Calu3 (cell line): Measurements from ENCODE around the gene NHSL1. TPM values are rescaled to one million over a fixed set of nuclear protein-coding genes. Genes with fewer than 3 reads are reported as not detected.

Experiments used
- BruUV-seq: library from RNA; stranded (reverse); fragments of 400-500 nt; replicated peaks from 2 replicates; lab custom pipeline; 2021; lab: Mats Ljungman, UMichigan
- CTCF ChIA-PET: fragments of 300-600 bp; sonication (Branson Sonifier 250); formaldehyde crosslinking; loops from one replicate; lab custom pipeline; 2022; ENCODE audit warnings: antibody characterized with exemption; lab: Charles Lee
- DNase-seq: peaks from one replicate; pipeline ENCODE4 v3.0.0; 2022
- H3K27ac Mint-ChIP-seq: one replicate; pipeline ENCODE4 v1.8.0; 2022; ENCODE audit warnings: mixed read lengths; ENCODE audit not compliant: unreplicated experiment
- H3K27me3 Mint-ChIP-seq: one replicate; pipeline ENCODE4 v1.8.0; 2022; ENCODE audit warnings: mixed read lengths; ENCODE audit not compliant: unreplicated experiment
- H3K36me3 Mint-ChIP-seq: one replicate; pipeline ENCODE4 v1.8.0; 2022; ENCODE audit warnings: mild to moderate bottlenecking, moderate library complexity, mixed read lengths; ENCODE audit not compliant: insufficient read depth, unreplicated experiment
- H3K4me1 Mint-ChIP-seq: one replicate; pipeline ENCODE4 v1.8.0; 2022; ENCODE audit warnings: mild to moderate bottlenecking, low read depth, mixed read lengths; ENCODE audit not compliant: unreplicated experiment
- H3K4me3 Mint-ChIP-seq: one replicate; pipeline ENCODE4 v1.8.0; 2022; ENCODE audit warnings: mild to moderate bottlenecking, low read depth, moderate library complexity, mixed read lengths; ENCODE audit not compliant: unreplicated experiment
- H3K9me3 Mint-ChIP-seq: one replicate; pipeline ENCODE4 v1.8.0; 2022; ENCODE audit warnings: low read depth, mixed read lengths; ENCODE audit not compliant: unreplicated experiment
- intact Hi-C: fragments of 100-400 bp; cut with micrococcal nuclease; formaldehyde crosslinking; loops from one replicate; pipeline ENCODE4 v1.10.0; 2022; ENCODE audit not compliant: unreplicated experiment
- total RNA-seq: library from RNA; stranded (reverse); gene quantifications from 2 replicates; pipeline ENCODE4 v1.2.3, GENCODE V29; 2022
- TF ChIP-seq, protein P1 (sequence below): fragments of 200-600 bp; IDR thresholded peaks from one replicate; pipeline ENCODE4 v1.8.0; 2022; ENCODE audit warnings: antibody characterized with exemption; ENCODE audit not compliant: unreplicated experiment

NHSL1 gene
- total RNA-seq, 1 experiment from 2014 or later, result 26.6 TPM

- Mint-ChIP-seq H3K36me3 (peaks cover 32% of the 10 kb centered on the region), H3K27me3 (no peaks in the 10 kb centered on the region), H3K4me1 (peaks cover 49% of the 10 kb centered on the region), H3K4me3 (no peak overlapping the region), H3K9me3 (peaks cover 6% of the 10 kb centered on the region), H3K27ac (no peak overlapping the region)
- TF ChIP-seq, protein P1, sequence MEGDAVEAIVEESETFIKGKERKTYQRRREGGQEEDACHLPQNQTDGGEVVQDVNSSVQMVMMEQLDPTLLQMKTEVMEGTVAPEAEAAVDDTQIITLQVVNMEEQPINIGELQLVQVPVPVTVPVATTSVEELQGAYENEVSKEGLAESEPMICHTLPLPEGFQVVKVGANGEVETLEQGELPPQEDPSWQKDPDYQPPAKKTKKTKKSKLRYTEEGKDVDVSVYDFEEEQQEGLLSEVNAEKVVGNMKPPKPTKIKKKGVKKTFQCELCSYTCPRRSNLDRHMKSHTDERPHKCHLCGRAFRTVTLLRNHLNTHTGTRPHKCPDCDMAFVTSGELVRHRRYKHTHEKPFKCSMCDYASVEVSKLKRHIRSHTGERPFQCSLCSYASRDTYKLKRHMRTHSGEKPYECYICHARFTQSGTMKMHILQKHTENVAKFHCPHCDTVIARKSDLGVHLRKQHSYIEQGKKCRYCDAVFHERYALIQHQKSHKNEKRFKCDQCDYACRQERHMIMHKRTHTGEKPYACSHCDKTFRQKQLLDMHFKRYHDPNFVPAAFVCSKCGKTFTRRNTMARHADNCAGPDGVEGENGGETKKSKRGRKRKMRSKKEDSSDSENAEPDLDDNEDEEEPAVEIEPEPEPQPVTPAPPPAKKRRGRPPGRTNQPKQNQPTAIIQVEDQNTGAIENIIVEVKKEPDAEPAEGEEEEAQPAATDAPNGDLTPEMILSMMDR, result no peak
- CTCF ChIA-PET, result interaction anchor here (0.6 to 2.0 kb wide), 2 partner anchors 8 to 946 kb away, joined by 3 to 8 read pairs; no protein-coding TSS in a partner anchor
- BruUV-seq, result no TSS peak
- intact Hi-C loops, result no loop called here
- DNase-seq, result no peak
Measured at GRCh38 chr6:138464085-138464484, 35.2 kb downstream of the NHSL1 start.

DNA sequence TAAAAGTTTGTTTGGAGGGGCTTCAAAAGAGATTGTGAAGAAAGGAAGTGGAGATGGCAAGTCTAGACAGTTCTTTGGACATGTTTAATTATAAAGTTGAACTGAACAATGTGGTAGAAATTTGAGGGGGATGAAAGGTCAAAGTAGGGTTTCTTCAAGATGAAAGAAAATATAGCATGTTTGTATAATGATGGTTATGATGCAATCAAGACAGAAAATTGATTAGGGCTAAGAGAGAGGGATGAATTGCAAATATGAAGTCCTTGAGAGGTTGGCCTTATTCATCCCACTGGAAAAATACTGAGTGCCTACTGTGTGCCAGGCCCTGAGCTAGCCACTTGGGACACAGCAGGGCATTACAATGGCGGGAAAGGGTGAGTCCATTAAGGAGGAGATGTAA, 37.6 kb downstream of the NHSL1 start:
- BruUV-seq, result no TSS peak
- Mint-ChIP-seq H3K27ac (peak overlapping the region; percentile 14), H3K4me1 (peaks cover 47% of the 10 kb centered on the region), H3K4me3 (no peak overlapping the region), H3K36me3 (peaks cover 26% of the 10 kb centered on the region), H3K27me3 (no peaks in the 10 kb centered on the region), H3K9me3 (peaks cover 6% of the 10 kb centered on the region)
- DNase-seq, result no peak
- CTCF ChIA-PET, result no interaction called here
- TF ChIP-seq, protein P1, result no peak
- intact Hi-C loops, result no loop called here

DNA sequence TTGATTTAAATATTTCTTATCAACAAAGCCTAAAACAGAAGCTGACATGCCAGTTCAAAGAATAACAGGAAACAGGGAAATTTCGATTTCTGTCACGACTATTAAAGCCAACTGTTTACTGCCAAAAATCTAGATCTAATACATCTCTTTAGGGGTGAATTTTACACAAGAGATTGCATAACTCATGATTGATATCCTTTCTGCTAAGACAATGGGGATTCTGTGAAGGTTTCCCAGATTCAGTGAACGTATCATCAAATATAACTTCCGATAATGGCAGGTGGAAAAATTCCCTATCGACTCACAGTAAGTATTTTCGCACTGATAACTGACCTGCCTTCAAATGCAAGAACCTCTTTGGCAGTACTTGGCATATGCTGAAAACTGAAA, 42.9 kb downstream of the NHSL1 start:
- CTCF ChIA-PET, result interaction anchor here (0.7 to 1.5 kb wide), 5 partner anchors 9 to 52 kb away, joined by 3 to 8 read pairs (median 3); no protein-coding TSS in a partner anchor
- intact Hi-C loops, result loop anchor here (5.0 kb wide), 1 partner anchor 36 kb away; no protein-coding TSS in a partner anchor
- DNase-seq, result no peak
- no peaks in the 10 kb centered on the region for H3K27me3 Mint-ChIP-seq
- H3K9me3 Mint-ChIP-seq, result peaks cover 3% of the 10 kb centered on the region
- H3K27ac Mint-ChIP-seq, result peak overlapping the region; percentile 60
- H3K4me3 Mint-ChIP-seq, result peak overlapping the region; percentile 14
- BruUV-seq, result TSS peak; percentile 90
- H3K36me3 Mint-ChIP-seq, result peaks cover 5% of the 10 kb centered on the region
- peaks cover 34% of the 10 kb centered on the region for H3K4me1 Mint-ChIP-seq
- TF ChIP-seq, protein P1, result no peak

- Mint-ChIP-seq H3K36me3 (peaks cover 2% of the 10 kb centered on the region), H3K9me3 (no peaks in the 10 kb centered on the region), H3K4me1 (peaks cover 34% of the 10 kb centered on the region), H3K27me3 (no peaks in the 10 kb centered on the region), H3K27ac (peak overlapping the region; percentile 91), H3K4me3 (peak overlapping the region; percentile 14)
- intact Hi-C loops, result loop anchor here (2.0 to 5.0 kb wide), 2 partner anchors 36 to 53 kb away; no protein-coding TSS in a partner anchor
- peak; percentile 33 for DNase-seq
- BruUV-seq, result no TSS peak
- CTCF ChIA-PET, result interaction anchor here (0.7 to 1.5 kb wide), 10 partner anchors 9 to 65 kb away, joined by 3 to 8 read pairs (median 4); no protein-coding TSS in a partner anchor
- TF ChIP-seq, protein P1, result no peak
Measured at GRCh38 chr6:138455746-138456400, 43.4 kb downstream of the NHSL1 start.
